HG03025 (cell line): ENCODE results near the gene WDFY1.
A peak's percentile ranks its signal among the peaks of the same experiment; 100 is the strongest.

Source experiments
- ATAC-seq: cut with Tn5 transposase; IDR thresholded peaks from one replicate; pipeline ENCODE4 v1.9.1; 2021; ENCODE audit warnings: mild to moderate bottlenecking, moderate library complexity; ENCODE audit not compliant: unreplicated experiment, low FRiP score

Gene WDFY1

GRCh38 chr2:223865124-223865523, 80.0 kb downstream of the WDFY1 start:
- no peak for ATAC-seq

- no peak for ATAC-seq
Observed at GRCh38 chr2:223863491-223863890, 81.6 kb downstream of the WDFY1 start.

DNA sequence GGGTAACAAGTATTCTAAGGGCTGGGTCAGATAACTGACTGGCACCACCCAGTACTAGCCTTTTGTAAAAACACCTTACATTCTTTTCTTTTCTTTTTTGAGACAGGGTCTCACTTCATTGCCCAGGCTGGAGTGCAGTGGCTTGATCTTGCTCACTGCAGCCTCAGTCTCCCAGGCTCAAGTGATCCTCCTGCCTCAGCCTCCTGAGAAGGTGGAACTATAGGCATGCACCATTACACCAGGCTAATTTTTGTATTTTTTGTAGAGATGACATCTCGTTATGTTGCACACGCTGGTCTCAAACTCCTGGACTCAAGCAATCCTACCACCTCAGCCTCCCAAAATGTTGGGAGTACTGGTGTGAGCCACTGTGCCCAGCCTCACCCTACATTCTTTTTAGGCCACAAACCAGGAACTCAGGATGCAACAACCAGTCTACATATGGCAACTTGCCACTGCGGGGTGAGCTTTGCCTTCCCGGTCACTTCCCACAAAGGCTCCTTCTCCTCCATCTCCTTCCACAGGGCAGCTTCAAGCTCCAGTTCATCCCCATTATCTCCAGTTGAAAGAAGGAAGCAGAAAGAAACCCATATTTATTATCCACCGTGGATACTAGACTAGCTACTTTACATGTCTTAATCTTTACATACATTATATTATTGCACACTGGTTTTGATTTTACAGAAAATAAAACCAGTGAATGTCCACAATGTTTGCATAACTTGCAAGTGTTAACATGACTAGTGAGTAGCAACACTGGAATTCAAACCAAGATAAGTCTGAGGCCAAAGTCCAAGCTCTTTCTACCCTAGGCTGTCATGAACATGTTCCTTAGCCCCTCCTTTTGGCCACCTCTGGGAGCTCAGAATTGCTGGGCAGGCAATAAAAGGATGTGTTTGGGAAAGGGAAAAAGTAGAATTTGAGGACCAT, 84.1 kb downstream of the WDFY1 start:
- ATAC-seq = no peak

DNA sequence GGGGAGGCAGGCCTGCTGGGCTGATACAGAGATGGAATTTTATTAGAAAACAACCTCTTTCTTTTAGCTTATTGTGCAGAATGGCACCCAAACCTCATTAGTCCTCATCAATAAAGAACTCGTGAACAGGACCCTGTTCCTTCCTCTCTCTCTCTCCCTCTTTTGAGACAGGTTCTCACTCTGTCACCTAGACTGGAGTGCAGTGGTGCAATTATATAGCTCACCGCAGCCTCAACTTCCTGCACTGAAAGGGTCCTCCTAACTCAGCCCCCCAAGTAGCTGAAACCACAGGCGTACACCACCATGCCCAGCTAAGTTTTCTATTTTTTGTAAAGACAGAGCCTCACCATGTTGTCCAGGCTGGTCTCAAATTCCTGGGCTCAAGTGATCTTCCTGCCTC, 86.1 kb downstream of the WDFY1 start:
- no peak for ATAC-seq

DNA sequence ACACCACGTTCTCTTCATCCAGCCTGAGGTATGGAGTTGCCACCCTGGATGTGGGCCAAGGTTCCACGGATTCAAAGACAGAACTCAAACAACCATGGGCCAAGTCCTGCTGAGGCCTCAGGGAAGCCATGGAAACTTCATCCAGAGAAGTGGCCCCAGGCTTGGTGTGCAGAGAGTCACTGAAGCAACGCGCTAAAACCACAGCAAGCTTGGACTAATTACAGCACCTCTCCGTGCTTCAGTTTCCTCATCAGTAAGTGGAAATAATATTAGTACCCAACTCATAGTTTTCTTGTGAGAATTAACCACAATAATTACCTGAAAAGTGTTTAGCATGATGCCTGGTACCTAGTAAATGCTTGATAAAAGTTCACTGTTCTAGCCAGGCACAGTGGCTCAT, 88.6 kb downstream of the WDFY1 start:
- ATAC-seq = no peak

DNA sequence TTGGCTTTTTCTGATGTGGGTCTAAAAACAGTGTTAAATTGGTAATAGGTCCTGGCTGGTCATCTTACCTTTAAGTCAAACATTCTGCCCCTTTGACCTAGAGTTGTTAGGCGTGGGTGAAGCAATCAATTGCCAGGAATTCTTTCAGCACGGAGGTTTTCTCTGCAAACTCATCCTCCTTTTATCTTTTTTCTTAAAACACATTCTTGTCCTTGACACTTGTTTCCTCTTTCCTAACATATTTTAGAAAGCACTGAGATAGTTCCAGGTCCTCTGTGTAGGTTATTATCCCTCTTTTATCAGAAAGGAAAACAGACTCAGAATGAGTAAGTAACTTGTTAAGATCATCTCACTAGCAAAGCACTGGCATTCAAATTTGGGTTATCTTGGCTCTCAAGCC, 89.1 kb downstream of the WDFY1 start:
- no peak for ATAC-seq

- ATAC-seq = no peak
Observed at GRCh38 chr2:223855426-223855825, 89.7 kb downstream of the WDFY1 start.

DNA sequence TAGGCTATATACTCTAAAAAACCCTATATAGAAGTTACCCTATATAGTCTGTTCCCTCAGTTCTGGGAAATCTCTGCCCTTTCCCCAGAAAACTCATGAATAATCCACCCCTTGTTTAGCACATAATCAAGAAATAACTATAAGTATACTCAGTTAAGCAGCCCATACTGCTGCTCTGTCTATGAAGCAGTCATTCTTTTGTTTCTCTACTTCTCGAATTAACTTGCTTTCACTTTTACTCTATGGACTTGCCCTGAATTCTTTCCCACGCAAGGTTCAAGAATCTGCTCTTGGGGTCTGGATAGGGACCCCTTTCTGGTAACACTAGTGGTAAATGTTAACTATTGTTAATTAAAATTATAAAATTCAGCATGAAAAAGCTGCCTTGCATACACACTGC, 90.4 kb downstream of the WDFY1 start:
- ATAC-seq = no peak

DNA sequence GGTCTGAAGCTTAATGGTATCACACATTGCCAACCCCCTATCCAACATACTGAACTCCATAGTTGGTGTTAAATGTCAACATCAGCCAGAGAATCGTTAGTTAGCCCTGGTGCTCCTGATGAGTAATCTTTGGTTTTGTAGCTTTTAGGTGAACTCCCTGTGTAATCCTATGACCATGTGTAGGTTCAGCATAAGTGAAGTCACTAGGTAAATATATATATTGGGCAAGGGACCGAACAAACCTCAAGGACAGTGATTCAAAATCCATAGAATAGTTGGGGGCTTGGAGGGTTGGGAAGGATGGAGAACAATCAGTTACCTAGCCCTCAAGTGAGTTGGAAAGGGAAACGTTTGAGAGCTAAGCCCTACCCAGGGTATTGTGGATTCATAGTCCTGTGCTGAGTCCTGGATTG, 91.7 kb downstream of the WDFY1 start:
- ATAC-seq = no peak

DNA sequence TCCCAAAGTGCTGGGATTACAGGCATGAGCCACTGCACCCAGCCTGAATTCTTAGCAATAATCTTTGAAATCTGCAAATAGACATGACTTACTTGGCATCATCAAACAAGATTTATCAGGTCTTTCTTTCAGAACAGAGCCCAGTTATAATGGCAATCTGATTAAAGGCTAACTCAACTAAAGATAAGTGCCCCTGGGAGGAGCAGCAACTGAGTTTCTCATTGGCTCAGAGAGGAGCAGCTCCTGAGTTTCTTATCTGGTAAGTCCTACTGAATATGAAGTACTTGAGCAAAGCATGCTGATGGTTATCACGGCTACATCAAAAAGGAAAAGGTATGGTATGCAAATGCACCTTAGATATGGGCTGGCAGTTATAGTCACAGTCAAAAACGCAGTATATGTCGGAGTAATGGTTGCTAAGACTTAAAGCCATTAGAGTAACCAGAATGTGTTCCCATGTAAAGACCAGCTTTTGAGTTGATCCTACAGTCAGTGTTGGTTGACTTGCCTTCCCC, 92.8 kb downstream of the WDFY1 start:
- no peak for ATAC-seq

DNA sequence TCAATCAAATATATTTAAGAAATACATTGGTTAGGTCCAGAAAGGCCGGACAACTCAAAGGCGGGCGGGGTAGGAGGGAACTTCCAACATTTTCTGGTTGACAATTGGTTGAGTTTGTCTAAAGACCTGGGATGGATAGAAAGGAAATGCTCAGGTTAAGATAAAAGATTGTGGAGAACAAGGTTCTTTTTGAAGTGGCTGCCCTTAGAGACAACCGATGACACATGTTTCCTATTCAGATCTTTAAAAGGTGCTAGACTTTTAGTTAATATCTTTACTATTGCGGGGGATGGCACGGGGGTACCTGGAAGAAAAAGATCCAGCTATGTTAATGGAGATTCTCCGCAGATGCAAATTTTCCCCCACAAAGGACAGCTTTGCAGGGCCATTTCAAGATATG, 97.7 kb downstream of the WDFY1 start:
- ATAC-seq = no peak

DNA sequence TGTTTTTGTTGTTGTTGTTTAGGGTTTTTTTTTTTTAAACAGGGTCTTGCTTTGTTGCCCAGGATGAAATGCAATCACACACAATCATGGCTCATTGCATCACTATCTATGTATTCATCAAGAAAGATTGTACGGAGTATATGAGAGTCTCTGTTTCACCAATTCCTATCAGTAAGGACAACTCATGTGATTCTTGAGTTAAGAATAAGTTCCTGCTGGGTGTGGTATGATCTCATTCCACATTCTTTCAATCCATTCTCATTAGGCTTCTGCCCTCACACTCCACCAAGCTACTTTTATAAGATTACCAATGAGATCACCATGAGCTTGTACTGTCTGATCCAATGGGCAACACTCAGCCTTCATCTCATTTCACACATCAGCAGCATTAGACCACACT, 98.6 kb downstream of the WDFY1 start:
- ATAC-seq = no peak

DNA sequence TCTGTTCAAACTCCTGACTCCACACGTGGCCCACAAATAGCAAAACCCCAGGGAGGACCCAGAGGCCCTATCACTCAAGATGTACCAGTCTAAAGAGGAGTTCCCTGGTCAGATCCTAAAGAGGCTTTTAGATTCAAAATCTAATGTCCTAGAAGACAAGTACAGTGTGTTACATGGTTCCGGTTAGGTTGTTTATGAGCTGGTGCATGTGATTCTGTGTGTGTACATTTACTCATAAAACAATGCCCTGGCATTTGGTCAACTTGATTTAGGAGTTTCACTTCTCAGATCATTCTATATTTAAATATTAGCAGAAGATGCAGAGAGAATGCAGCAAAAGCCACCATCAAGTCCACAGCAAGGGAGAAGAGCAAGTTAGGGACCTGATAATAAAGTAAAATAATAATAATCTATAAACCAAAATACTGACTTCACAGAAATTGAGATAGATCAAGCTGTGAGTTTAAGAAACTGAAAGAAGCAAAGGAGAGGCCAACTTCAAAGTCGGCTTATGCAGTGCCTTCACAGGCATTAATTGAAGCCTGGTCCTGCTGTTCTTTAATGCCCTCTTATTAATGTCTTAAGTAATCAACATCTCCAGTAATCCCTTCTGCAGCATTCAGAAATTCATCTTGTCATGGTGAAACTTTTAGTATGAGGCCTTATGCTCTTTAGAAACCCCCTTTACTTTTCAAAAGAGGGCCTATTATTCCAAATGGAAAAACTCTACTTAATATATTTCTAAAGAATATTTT, 103.5 kb downstream of the WDFY1 start:
- no peak for ATAC-seq

GRCh38 chr2:223837287-223838061, 107.7 kb downstream of the WDFY1 start, which contains the start of gene AP1S3:
Gene AP1S3 (minus strand): TSS chr2:223837582. CDS start chr2:223837450, 132 bp downstream.
- ATAC-seq = peak; percentile 73

DNA sequence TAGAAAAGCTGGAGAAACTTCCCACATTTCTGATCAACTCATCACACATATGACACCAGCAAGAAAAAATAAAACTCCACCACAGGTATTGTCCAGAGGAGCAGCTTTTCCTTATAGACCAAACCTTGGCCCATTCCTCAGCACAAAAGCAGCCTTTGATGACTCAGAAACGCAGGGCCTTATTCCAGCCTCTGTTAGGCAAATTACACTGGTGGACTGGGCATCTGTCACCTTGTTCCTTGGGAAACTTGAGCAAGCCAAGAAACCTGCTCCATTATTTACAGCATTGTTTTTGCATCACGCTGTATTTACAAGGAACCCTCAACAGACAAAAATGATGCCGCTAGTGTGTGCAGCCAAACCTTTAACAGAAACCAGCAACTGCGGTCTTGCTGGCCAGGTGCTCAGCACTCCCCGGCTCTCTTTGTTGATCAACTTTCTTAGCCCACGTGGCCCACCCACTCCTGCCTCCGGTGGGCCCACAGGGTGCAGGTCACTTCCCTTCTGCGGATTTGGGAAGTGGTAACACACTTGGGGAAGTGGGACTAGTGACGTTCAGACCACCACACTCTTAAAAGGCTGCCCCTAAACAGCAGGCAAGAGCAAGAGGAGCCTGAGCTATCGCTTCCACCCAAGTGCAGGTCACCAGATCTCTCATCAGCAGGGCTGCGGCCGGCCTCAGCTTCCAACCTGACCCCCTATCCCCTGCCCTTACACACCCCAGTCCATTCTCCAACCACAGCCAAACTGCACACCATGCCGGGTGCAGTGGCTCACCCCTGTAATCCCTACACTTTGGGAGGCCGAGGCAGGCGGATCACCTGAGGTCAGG, 109.2 kb downstream of the WDFY1 start:
- peak; percentile 51 for ATAC-seq

GRCh38 chr2:223834431-223834830, 110.7 kb downstream of the WDFY1 start:
- no peak for ATAC-seq

GRCh38 chr2:223832241-223832903, 112.8 kb downstream of the WDFY1 start:
- ATAC-seq = no peak

GRCh38 chr2:223829128-223829527, 116.0 kb downstream of the WDFY1 start:
- ATAC-seq = no peak

- ATAC-seq = no peak
Observed at GRCh38 chr2:223828314-223828713, 116.8 kb downstream of the WDFY1 start.
